Gastroesophageal sphincter (tissue), 3 donors: Measurements from ENCODE around the gene PDE1A.

Source experiments
- CTCF ChIP-seq, 4 experiments: fragments of 200-600 bp in 2 of 4; fragments of 450-650 bp in 2 of 4; sonication (generic) in 1 of 4; IDR thresholded peaks; one replicate each; pipeline ENCODE4 v1.5.1; 2017 to 2019; ENCODE audit warnings: antibody characterized with exemption in 4 of 4, mild to moderate bottlenecking in 2 of 4, moderate library complexity in 2 of 4
- POLR2AphosphoS5 ChIP-seq: sonication (generic); formaldehyde crosslinking; IDR thresholded peaks from one replicate; pipeline ENCODE4 v1.6.1; 2017; ENCODE audit warnings: antibody characterized with exemption

GRCh38 chr2:182266909-182267308 lies 159.9 kb downstream of the PDE1A start:
- TF ChIP-seq CTCF (IDR thresholded peaks at IDR 0.05) (no peak), POLR2AphosphoS5 (no peak)
